Renal cortical epithelial cell (primary cell): ENCODE results near the gene DDX39B. TPM values are rescaled to one million over a fixed set of nuclear protein-coding genes. Genes with fewer than 3 reads are reported as not detected.
"Not testable (repeated sequence)": the region's sequence is repeated elsewhere in the genome, so short reads cannot be mapped to it uniquely, and the experiment has no call there.

Experiments used
- DNase-seq: peaks from one replicate; pipeline ENCODE4 v3.0.0-alpha.2; 2011; ENCODE audit warnings: low read depth
- total RNA-seq: library from RNA; depleted of rRNA; stranded (reverse); fragments of >200 nt; gene quantifications from 2 replicates; pipeline ENCODE4 v1.2.3, GENCODE V29; 2014

DDX39B gene
- 234 and 346 TPM in 2 replicates for total RNA-seq

DNA sequence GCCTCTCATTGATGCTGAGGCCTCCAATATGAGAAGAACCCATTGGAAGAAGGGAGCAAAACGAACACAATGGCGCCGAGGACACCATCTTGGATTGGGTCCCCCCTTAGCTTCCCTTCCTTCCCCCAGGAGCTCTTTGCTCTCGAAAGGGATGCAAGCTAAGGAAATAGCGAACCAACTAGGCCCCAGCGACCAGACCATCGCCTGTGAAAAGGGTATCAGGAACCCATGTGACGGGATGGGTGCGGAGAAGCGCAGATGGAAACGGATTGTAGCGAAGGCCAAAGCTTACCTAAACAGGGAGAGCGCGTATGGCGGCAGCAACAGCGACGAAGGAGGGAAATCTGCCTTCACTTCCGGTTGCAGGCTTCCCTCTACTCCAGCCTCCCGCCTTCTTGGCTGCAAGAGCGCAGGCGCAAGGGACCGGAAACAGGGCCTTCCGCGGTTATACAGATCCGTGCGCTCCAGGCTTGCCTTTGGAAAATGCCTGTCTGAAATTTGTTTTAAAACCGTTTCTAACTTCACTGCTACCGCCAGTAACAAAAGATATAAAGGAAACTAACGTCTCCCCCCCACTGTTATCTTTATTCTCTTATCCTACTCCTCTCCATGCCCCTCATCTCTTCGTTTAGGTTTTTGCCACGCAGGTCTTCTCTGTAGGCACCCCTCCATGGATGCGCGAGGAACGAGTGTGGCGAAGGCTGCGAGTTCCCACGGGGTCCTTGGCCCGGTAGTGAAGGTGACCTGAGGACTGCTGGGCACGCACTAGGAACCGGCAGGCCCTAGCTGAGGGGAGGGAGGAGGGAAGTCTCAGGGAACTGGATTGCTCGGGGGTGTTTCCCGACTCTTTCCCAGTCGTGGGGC, at the start of gene DDX39B:
TSS of gene DDX39B (minus strand) at position 346 of the 864 bp plus-strand sequence. CDS start 1,471 bp downstream, outside the sequence.
- DNase-seq, result peak; percentile 94

DNA sequence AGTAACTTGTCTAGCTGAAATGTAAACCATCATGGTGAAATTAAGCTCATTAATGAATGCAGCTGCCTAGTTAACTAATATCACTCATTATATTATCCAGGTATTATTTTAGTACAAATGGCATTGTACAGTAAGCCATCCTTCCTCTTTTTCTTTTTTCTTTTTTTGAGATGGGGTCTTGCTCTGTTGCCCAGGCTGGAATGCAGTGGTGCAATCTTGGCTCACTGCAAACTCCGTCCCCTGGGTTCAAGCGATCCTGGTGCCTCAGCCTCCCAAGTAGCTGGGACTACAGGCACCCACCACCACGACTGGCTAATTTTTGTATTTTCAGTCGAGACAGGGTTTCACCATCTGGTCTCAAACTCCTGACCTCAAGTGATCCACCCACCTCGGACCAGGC, 48.9 kb upstream of the DDX39B start:
- DNase-seq, result not testable (repeated sequence)

DNA sequence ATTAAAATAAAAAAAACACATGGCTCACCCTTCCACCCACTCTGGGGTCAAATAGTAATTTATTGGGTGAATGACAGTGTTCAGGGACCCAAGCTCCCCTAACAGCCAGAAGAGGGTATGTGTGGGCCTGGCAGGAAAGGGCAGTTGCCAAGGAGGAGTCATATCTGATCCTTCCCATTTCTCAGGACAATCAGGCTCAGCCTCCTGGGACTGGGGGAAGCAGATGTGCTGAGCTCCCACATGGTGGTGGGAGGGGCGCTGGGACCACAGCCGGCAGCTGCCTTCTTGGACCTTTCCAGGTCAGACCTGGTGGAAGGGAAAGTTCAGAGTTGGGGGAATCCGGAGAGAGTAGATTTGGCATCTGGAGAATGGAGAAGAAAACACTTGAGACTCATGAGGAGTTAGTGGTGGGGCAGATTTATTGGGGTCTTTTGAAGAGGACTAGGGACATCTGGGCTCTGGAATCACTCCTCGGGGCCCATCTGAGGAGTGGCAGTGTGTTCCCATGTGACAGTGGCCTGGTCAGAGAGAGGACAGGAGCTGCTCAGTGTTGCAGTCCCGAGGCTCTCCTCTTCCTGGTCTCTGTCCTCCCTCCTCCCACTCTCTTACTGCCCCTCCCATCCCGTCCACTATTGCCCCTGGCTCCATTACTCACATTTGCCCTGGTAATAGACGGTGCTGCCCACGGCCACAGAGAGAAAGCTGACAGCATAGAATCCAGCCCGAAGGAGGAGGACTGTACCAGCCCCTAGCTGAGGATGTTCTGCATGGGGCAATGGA, 47.3 kb upstream of the DDX39B start:
- no peak for DNase-seq

DNA sequence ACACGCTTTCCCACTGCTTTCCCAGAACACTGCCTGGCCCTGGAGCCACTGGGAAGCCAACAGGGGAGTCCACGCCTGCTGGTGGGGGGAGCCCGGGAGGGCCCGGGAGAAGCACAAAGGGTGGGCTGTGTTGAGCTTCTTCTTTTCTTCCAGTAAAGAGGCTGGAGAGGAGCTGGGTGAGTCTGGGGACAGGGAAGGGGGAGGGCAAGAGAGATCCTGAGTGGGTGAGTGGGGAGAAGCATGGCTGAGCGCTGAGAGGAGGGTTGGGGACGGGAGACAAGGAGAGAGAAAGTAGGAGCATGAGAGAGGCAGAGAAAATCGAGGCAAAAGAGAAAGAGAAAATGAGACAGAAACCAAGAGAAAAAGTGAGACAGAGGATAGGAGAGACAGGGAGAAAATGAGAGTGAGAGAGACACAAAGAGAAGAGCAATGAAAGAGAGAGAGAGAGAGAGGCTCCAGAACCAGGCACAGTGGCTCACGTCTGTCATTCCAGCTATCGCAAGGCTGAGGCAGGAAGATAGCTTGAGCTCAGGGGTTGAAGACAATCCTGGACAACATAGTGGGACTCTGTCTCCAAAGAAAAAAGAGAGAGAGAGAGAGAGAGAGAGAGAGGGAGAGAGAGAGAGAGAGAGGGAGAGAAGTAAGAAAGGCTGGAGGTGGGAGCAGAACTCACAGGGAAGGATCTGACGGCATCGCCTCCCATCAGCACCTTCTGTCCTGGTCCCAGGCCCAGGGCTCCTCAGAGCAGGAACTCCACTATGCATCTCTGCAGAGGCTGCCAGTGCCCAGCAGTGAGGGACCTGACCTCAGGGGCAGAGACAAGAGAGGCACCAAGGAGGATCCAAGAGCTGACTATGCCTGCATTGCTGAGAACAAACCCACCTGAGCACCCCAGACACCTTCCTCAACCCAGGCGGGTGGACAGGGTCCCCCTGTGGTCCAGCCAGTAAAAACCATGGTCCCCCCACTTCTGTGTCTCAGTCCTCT, 46.3 kb upstream of the DDX39B start:
- no peak for DNase-seq

DNA sequence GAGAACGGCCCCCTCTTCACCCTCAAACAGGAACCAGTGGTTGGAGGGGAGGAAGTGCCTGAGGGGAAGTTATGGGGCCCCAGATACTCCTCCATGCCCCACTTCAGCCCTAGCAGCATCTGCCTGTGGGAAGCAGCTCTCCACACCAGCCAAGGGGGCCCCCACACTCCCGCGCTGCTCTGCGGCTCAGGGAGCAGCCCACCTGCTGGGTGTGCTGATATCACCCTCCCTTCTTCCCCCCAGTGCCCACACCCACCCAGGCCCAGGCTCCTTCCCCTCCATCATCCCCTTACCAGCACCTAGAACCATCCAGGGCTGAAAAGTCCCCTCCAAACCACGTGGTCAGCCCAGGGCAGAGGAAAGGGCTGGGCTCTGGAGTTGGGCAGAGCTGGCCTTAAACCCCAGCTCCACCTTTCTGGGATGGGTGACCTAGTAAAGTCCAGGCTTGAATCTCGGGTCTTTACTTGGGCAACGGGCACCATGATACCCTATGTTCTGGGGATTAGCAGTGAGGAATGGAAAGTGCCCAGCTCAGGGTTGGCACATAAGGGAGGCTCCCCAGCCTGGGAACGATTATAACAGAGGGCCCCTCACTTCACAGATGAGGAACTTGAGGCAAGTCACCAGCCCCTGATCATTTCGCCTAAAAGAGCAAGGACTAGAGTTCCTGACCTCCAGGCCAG, 44.9 kb upstream of the DDX39B start:
- no peak for DNase-seq

DNA sequence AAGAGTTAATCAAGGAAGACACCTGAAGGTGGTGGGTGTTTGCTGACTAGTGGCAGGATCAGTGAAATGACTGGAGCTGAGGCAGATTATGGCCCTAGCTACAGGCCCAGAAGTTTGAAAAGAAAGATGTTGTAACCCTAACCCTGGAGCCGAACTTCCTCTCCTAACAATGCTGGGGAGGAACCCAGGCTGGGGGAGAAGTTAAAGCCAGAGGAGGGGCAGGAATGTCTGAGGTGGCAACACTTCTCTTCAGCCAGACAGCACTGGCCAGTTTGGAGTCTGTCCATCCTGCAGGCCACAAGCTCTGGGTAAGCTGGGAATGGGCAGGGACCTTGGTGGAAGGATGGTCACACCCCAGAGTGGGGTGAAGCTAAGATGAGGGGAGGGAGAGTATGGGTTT, 44.2 kb upstream of the DDX39B start, which contains the start of gene LST1:
TSS of gene LST1 (plus strand) at position 270 of the 400 bp plus-strand sequence. CDS start 1,023 bp downstream, outside the sequence.
- no peak for DNase-seq

DNA sequence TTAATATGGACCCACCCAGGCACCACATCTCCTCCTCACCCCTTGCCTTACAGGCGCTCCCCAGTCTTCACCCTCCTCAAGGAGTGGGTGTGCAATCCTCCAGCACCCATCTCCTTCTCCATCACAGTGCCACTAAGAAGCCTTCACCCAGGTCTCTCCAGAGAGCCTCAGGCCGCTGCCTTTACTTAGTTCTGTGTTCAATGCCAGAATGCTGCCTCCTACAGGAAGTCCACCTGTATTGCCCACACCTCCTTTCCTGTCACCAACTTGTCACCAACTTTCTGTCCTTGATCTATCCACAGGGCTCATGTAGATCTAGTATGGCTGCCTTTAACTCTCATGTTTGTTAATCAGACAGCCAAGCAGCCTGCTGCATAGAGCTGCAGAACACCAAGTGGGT, 43.7 kb upstream of the DDX39B start:
- DNase-seq, result no peak

DNA sequence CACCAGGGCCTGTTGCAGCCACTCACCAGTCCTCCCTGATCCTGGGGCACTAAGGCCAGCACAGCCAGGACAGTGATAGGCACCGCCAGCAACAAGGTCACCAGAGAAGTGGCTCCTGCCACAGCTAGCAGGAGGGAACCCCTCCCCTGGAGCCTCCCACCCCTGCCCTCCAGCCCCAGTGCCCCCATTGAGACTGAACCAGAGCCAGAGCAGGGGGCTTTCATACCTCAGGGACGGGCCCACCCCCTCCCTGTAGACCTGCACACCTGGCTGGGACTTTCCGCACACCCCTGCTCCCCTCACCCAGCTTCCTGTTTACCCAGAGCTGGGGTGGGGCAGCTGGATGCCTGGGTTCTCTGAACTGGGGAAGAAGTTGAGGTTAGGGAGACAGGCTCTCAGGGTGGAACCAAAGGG, 40.4 kb upstream of the DDX39B start, which contains the start of gene LTB:
TSS of gene LTB (minus strand) at position 195 of the 414 bp plus-strand sequence. CDS start at position 188, 7 bp downstream.
- no peak for DNase-seq

DNA sequence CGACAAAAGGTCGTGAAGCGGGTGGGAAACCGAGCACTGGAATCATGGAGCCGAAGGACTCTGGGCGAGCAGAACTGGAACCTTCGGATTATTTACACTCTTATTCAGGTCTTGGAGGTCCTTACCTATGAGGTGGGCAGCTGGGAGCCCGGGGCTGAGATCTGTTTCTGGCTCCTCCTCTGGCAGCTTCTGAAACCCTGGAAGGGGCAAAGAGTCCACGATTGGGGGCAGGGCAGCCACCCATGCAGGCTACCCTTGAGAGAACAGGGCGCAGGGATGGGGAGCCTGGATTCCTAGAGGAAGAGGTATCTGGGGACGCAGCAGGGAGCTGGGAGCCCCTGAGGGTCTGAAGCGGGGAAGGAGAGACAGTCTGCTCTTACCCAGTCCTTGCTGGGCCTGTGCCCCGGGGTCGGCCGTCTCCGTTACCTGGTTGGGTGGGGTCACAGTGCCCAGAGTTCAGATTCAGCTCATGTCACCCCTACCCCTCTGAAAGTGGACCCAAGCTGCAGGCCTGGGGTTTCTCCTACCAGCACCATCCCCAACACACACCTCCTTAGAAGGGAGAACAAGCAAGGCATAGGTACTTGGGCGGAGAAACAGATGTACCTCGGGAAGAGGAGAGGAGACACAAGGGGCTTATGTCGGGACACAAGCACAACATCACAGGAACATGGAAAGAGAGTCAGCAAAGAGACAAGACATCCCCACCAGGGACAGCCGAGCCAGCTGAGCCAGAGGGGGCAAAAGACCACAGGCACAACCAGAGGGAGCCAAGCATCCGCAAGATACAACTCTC, 39.8 kb upstream of the DDX39B start:
- no peak for DNase-seq

DNA sequence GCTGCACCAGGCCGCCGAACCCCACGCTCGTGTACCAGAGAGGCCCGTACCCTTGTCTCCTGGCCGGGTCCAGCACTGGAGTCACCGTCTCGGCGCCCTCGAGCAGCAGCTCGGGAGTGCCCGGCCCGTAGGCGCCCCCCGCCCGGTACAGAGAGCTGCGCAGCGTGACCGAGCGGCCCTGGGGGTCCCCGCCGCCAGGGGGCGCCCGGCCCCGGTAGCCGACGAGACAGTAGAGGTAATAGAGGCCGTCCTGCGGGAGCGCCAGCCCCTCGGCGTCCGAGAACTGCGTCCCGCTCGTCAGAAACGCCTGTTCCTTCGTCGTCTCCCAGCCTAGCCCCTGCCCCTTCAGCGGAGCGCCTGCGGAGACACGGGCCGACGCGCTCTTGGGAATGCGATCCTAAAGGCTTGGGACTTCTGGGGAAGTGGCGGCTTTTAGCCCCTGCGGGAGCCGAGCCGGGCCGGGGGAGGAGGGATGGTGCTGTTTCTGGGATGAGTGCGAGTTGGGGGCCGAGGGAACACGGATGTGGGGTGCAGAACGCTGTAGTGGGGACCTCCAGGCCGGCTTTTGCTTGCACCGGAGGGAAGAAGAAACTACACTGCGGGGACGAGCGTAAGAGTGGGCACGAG, 39.1 kb upstream of the DDX39B start:
- DNase-seq, result peak; percentile 41

DNA sequence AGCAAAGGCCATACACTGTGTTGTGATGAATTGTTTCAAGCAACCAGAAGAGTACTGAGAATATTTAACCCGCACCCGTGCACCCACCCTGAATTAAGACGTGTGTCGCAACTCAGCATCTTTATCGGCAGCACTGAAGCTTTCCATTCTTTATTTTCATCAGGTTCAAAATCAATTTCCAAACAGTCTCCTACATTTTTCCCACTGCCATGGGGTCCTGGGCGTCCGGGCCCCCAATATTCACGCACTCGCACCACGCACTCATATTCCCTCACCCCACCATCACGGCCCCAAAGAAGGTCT, 38.6 kb upstream of the DDX39B start:
- DNase-seq, result no peak

DNA sequence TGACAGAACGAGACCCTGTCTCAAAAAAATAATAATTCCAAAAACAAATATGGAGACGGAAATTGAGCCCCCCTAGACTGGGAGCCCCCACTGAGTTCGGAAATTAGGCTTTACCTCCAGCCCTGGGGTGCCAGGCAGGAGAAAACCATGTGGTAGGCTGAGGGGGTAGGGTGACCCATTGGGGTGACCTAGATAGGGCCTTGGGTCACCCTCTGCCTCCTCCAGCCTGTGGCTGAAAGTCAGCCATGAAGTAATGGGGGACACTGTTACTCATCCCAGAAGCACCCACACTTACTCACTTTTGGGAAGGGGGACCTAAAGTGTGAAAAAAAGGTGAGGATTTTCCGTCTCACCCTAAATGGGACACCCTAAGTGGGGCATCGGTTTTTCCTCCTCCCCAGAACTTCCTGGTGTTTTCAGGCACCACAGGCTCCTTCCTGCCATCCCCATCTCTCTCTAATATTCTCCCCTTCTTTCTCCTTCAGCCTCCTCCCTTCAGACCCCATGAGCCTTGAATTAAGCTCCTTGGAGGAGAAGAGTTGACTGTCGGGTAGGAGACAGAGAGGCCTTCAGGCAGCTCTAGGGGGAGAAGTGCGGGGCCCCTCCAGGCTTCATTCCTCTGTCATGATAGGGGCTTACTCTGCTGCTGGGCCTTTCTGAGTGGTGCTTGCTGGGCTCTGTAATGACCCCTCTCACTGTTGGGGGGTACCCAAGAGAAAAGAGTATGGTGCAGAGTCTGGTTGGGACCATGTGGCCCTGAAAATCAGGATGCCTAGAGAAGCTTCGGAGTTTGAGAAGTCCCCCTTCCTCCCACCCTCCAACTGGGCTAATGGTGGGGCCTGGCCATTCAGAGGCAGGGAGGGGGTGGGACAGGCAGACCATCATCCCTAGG, 38.0 kb upstream of the DDX39B start:
- DNase-seq, result no peak

DNA sequence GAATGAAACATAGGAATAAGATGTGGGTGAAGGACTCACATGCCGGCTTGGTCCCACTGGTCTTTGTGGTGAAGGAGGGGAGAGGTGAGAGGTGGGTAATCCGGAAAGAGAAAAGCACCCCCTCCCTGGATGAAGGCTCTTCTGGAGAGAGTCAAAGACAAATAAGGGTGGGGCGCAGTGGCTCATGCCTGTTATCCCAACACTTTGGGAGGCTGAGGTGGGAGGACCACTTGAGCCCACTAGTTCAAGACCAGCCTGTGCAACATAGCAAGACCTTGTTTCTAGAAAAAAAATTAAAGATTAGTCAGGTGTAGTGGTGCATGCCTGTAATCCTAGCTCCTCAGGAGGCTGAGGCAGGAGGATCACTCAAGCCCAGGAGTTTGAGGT, 37.3 kb upstream of the DDX39B start:
- no peak for DNase-seq

DNA sequence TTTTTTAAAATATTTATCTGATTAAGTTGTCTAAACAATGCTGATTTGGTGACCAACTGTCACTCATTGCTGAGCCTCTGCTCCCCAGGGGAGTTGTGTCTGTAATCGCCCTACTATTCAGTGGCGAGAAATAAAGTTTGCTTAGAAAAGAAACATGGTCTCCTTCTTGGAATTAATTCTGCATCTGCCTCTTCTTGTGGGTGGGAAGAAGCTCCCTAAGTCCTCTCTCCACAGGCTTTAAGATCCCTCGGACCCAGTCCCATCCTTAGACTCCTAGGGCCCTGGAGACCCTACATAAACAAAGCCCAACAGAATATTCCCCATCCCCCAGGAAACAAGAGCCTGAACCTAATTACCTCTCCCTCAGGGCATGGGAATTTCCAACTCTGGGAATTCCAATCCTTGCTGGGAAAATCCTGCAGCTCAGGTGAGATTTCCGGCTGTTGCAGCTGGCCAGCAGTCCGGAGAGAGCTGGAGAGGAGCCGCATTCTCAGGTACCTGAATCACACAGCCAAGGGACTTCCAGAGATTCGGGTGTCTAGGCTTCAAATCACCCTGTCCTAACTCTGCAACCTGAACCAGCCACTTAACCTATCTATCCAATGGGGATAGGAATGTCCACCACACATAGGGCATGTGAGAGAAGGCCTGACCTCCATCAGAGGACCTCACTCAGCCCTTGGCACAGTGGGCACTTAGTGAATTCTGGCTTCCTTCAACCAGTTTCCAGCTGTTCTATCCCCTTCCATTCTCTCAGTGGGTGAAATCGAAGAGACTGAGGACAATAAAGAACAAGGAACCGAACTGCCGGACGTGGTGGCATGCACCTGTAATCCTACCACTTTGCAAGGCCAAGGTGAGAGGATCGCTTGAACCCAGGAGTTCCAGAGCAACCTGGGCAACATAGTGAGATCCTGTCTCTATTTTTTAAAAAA, 36.6 kb upstream of the DDX39B start:
- peak; percentile 91 for DNase-seq

DNA sequence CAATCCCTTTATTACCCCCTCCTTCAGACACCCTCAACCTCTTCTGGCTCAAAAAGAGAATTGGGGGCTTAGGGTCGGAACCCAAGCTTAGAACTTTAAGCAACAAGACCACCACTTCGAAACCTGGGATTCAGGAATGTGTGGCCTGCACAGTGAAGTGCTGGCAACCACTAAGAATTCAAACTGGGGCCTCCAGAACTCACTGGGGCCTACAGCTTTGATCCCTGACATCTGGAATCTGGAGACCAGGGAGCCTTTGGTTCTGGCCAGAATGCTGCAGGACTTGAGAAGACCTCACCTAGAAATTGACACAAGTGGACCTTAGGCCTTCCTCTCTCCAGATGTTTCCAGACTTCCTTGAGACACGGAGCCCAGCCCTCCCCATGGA, 35.8 kb upstream of the DDX39B start:
- DNase-seq, result no peak

DNA sequence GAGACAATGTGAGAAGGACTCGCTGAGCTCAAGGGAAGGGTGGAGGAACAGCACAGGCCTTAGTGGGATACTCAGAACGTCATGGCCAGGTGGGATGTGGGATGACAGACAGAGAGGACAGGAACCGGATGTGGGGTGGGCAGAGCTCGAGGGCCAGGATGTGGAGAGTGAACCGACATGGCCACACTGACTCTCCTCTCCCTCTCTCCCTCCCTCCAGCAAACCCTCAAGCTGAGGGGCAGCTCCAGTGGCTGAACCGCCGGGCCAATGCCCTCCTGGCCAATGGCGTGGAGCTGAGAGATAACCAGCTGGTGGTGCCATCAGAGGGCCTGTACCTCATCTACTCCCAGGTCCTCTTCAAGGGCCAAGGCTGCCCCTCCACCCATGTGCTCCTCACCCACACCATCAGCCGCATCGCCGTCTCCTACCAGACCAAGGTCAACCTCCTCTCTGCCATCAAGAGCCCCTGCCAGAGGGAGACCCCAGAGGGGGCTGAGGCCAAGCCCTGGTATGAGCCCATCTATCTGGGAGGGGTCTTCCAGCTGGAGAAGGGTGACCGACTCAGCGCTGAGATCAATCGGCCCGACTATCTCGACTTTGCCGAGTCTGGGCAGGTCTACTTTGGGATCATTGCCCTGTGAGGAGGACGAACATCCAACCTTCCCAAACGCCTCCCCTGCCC, 35.2 kb upstream of the DDX39B start:
- DNase-seq, result no peak
